ENCODE measurements around the gene OR10A6.

Gene OR10A6

DNA sequence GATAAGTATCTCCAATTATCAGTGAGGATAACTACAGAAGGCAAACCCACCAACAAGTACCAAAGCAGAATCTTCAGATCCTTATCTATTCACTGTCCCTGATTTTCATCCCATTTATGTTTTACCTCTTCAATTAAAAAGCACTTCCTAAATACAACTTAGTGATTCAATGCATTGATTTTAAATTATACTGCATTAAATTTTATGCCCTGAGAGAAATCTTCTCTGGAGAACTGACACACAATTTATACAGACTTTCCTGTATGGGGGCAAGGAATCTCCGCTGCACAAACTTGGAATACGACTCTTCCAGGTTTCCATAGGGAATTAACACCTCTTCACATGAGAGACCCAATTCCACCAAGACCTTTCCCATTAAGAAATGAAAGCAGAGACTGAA lies 10.5 kb upstream of the OR10A6 start, which contains the start of gene OR10A3:
Gene OR10A3, minus strand, starts transcription at position 101 of the 400 bp plus-strand sequence. CDS start 2,188 bp downstream, outside the sequence.
- Mint-ChIP-seq H3K4me1 (no peaks in the 10 kb centered on the region), H3K9me3 (peaks cover 22% of the 10 kb centered on the region), H3K36me3 (ENCODE audit: low read depth) (no peaks in the 10 kb centered on the region), H3K27me3 (peaks cover 6% of the 10 kb centered on the region), H3K4me3 (no peak within 1 kb of the TSS), H3K27ac (no peak within 1 kb of the TSS)
- ATAC-seq (no peak), DNase-seq (no peak)

DNA sequence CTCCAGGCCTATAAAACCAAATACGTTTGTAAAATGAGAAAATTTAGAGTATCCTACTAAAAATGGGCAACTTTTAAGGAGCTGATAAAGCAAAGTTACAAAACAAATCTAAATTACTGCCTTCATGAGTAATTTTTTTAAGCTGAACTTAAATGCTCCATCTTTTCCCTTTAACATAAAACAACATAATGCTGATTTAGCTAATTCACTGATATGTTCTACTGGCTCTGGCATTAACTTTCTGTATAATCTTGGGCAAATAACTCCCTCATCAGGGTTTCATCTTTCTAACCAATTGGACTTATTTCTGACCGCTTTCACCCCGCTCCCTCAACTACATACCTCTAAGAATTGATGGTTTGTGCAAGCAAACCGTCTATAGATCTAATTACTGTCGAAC lies 10.1 kb upstream of the OR10A6 start:
- DNase-seq (no peak), ATAC-seq (no peak)
- H3K27me3 Mint-ChIP-seq: peaks cover 9% of the 10 kb centered on the region
- no peaks in the 10 kb centered on the region for H3K36me3 Mint-ChIP-seq (ENCODE audit: low read depth)
- H3K4me3 Mint-ChIP-seq: no peak overlapping the region
- H3K9me3 Mint-ChIP-seq: peaks cover 22% of the 10 kb centered on the region
- no peaks in the 10 kb centered on the region for H3K4me1 Mint-ChIP-seq
- no peak overlapping the region for H3K27ac Mint-ChIP-seq

DNA sequence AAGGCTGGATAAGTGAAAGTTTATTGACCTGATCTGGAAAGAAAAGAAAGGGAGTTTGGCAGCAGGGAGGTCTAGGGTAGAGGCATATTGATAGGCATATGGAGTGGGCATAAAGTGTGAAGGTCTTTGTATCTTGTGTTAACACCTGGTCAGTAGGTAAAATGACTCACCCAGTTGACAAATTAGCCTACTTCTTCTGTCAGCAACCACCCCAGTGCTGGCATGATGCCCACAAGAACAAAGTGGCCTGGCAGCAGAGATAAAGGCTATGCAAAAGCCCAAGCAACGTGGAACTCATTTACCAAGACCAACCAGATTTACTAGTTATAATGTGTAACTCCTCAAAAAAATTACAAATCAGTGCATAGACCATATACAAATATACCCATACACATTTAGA lies 5.5 kb upstream of the OR10A6 start:
- H3K27ac Mint-ChIP-seq: no peak overlapping the region
- ATAC-seq (no peak), DNase-seq (no peak)
- no peaks in the 10 kb centered on the region for H3K4me1 Mint-ChIP-seq
- H3K4me3 Mint-ChIP-seq: no peak overlapping the region
- peaks cover under 1% of the 10 kb centered on the region for H3K9me3 Mint-ChIP-seq
- H3K36me3 Mint-ChIP-seq (ENCODE audit: low read depth): no peaks in the 10 kb centered on the region
- peaks cover 20% of the 10 kb centered on the region for H3K27me3 Mint-ChIP-seq

DNA sequence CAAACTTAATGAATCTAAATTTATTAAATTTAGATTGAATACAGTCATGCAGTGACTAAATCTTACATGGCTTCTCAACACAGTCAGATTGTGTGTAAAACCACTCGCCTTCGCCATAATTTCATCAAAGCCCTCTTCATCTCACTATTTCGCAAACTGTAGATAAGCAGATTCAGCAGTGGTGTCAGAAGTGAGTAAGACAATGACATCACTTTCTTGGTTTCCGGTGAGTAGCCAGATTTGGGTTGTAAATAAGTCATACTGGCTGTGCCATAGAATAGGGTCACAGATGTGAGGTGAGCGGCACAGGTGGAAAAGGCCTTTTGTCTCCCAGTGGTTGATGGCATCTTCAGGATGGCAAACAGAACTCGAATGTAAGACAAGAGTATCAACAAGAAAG lies 3.4 kb downstream of the OR10A6 start:
- Mint-ChIP-seq H3K4me3 (no peak overlapping the region), H3K9me3 (no peaks in the 10 kb centered on the region), H3K27me3 (peaks cover 36% of the 10 kb centered on the region), H3K4me1 (no peaks in the 10 kb centered on the region), H3K27ac (no peak overlapping the region), H3K36me3 (ENCODE audit: low read depth) (no peaks in the 10 kb centered on the region)
- DNase-seq (no peak), ATAC-seq (no peak)

DNA sequence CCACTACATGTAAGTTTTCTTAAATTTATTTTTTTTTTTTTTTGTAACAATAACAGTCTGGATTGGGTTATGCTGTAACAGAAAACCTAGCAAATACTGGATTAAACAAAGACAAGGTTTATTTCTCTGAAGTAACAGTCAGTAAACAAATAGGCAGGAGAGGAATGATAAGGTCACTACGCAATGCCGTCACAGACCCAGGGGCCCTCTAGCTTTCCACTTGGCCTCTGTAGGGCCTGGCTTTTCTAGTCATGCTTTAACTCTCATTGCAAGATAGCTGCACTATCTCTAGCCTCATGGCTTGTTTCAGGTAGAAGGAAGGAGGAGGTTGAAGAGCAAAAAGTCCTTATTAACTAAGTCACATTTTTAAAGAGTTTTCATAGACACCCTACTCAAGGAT lies 6.5 kb downstream of the OR10A6 start:
- ATAC-seq: no peak
- Mint-ChIP-seq H3K36me3 (ENCODE audit: low read depth) (no peaks in the 10 kb centered on the region), H3K4me1 (no peaks in the 10 kb centered on the region), H3K4me3 (no peak overlapping the region), H3K27ac (no peak overlapping the region), H3K9me3 (no peaks in the 10 kb centered on the region), H3K27me3 (peaks cover 23% of the 10 kb centered on the region)
- DNase-seq: no peak

DNA sequence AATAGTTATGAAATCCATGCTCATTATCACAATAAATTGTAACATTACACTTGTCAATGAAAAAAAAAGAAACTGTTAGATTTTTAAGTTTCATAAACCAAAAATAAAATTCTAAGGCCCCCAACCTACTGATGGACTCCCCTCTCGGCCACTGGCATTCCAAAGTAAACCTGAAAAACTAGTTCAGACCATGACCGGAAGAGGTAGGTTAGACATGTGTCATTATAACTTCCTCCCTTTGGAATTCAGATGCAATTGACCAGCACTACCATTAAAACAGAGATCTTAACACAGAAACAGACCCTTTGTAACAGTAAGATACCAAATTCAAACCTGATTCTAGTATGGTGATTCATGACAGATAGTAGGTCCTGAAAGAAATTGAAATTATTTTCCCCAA lies 12.9 kb downstream of the OR10A6 start:
- Mint-ChIP-seq H3K27me3 (no peaks in the 10 kb centered on the region), H3K27ac (no peak overlapping the region), H3K4me1 (no peaks in the 10 kb centered on the region), H3K9me3 (no peaks in the 10 kb centered on the region), H3K4me3 (no peak overlapping the region), H3K36me3 (ENCODE audit: low read depth) (no peaks in the 10 kb centered on the region)
- DNase-seq (no peak), ATAC-seq (no peak)

DNA sequence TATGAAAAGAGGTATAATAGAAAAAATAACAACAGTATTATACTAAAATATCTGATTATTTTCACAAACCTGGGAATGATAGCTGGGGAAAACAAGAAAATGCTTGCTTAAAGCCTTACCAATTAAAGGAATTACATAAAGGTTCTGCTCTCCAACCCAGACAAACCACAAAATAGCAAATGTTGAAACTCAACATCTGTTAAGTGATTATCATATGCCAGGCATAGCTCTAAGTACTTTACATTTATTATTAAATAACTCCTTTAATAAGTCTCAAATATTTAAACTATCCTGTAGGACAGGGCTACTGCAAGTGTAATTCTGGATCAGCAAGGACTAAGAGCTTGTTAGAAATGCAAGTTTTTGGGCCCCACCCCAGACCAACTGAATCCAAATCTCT lies 20.1 kb downstream of the OR10A6 start:
- H3K9me3 Mint-ChIP-seq: no peaks in the 10 kb centered on the region
- H3K27ac Mint-ChIP-seq: no peak overlapping the region
- no peak overlapping the region for H3K4me3 Mint-ChIP-seq
- no peaks in the 10 kb centered on the region for H3K36me3 Mint-ChIP-seq (ENCODE audit: low read depth)
- DNase-seq (no peak), ATAC-seq (no peak)
- H3K27me3 Mint-ChIP-seq: peaks cover 5% of the 10 kb centered on the region
- H3K4me1 Mint-ChIP-seq: no peaks in the 10 kb centered on the region

DNA sequence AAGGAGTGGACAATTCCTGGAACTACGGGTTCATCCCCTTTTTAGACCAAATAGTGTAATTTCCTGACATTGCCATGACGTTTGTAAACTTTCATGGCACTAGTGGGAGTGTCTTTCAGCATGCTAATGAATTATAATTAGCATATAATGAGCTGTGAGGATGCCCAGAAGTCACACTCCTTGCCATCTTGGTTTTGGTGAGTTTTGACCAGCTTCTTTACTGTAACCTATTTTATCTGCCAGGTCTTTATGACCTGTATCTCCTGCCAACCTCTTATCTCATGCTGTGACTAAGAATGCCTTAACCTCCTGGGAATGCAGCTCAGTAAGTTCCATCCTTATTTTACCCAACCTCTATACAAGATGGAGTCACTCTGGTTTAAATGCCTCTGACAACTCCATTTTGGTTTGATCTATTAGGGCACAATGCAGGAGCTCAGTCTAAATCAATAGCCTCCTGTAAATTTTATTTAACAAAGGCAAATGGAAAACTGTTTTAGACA lies 20.7 kb downstream of the OR10A6 start:
- ATAC-seq (no peak), DNase-seq (no peak)
- H3K36me3 Mint-ChIP-seq (ENCODE audit: low read depth): no peaks in the 10 kb centered on the region
- no peak overlapping the region for H3K27ac Mint-ChIP-seq
- peaks cover 5% of the 10 kb centered on the region for H3K27me3 Mint-ChIP-seq
- H3K9me3 Mint-ChIP-seq: no peaks in the 10 kb centered on the region
- no peak overlapping the region for H3K4me3 Mint-ChIP-seq
- no peaks in the 10 kb centered on the region for H3K4me1 Mint-ChIP-seq

DNA sequence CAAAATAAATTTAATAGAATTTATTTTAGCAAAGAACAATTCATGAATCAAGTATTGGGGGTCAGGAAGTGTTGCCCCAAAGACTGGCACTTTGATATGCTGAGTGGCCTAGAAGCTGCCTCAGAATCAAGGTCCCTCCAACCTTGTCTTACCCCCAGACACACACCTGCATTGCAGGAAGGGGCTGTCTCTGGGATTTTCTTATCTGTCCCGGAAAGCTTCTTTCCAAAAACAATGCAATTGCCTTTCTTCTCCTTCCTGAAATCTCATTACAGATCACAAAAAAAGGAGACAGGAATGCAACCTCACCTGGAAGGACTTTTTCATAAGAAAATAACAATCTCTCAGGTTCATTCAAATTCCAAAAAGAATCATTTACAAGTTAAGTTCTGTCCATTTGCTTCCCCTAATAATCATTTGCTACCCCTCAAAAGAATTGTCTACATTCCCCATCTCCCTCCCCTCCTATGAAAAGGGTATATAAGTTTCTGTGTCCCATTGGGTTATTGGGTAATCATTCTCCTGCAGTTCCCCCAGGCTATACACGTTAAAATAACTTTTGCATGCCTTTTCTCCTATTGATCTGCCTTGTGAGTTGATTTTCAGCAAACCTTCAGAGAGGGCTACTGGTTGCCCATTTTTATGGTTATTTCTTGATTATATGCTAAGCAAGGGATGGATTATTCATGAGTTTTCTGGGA lies 21.3 kb downstream of the OR10A6 start:
- no peaks in the 10 kb centered on the region for H3K9me3 Mint-ChIP-seq
- H3K4me3 Mint-ChIP-seq: no peak overlapping the region
- ATAC-seq: no peak
- H3K27me3 Mint-ChIP-seq: peaks cover 5% of the 10 kb centered on the region
- H3K36me3 Mint-ChIP-seq (ENCODE audit: low read depth): no peaks in the 10 kb centered on the region
- H3K27ac Mint-ChIP-seq: no peak overlapping the region
- H3K4me1 Mint-ChIP-seq: no peaks in the 10 kb centered on the region
- DNase-seq: no peak

DNA sequence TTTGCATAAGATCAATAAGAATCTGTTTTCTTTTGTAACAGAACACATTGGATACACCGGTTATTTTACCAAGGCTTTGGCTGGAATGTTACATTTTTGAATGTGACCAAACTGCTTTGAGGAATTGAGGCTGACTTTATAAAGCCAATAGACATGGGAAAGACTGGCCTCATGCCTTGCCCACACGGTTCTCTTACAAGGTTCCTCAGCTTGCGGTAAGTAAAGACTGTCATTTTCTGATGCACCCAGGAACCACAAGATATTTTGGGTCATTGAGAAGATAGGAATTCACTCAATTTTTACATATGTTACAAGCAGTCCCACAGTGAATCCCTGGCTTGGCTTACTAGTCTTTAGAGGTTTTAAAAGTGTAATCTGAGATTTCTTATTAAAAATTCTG lies 23.9 kb downstream of the OR10A6 start:
- no peaks in the 10 kb centered on the region for H3K9me3 Mint-ChIP-seq
- DNase-seq: no peak
- no peaks in the 10 kb centered on the region for H3K36me3 Mint-ChIP-seq (ENCODE audit: low read depth)
- H3K4me1 Mint-ChIP-seq: no peaks in the 10 kb centered on the region
- peaks cover 5% of the 10 kb centered on the region for H3K27me3 Mint-ChIP-seq
- no peak overlapping the region for H3K4me3 Mint-ChIP-seq
- H3K27ac Mint-ChIP-seq: no peak overlapping the region
- no peak for ATAC-seq

DNA sequence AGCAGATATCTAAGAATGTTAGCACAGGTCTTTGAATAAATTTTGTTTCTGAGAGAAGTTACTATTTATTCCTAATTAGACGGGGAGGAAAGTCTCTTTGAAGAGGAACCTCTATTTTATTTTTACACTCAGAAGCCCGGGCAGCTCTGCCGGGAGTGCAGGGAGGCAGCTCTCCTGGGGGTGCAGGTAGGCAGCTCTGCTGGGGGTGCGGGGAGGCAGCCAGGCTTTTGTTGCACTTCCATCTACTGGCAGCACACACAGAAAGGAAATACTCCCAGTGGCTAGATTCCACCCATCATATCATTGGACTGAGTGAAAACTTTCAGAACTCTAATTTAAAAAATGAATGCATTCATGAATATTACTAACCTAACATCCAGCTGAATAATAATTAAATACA lies 24.6 kb downstream of the OR10A6 start:
- no peak for ATAC-seq
- Mint-ChIP-seq H3K36me3 (ENCODE audit: low read depth) (no peaks in the 10 kb centered on the region), H3K27ac (no peak overlapping the region), H3K4me3 (no peak overlapping the region), H3K9me3 (no peaks in the 10 kb centered on the region), H3K27me3 (peaks cover 5% of the 10 kb centered on the region), H3K4me1 (no peaks in the 10 kb centered on the region)
- no peak for DNase-seq

DNA sequence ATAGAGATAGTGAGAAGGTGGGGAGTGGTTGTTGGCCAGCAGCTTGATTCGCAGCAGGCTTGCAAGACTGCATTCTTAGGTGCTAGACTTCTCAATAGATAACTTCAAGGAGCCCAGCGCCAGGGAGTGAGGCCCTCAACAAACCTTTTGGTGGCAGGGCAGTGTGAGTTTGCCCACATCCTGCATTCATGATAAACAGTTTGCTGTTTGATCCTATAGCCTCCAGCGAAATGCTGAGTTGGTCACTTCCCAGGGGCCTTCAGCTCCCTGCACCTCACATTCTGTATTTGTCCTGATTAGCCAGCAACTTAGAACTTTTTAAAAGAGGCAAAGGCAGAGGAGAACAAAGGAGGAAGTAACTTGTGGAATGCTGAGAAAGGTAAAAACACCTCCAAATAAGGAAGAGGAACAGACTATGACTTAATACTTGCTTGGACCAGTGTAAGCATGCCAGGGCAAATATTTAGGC lies 25.1 kb downstream of the OR10A6 start:
- Mint-ChIP-seq H3K36me3 (ENCODE audit: low read depth) (no peaks in the 10 kb centered on the region), H3K4me1 (no peaks in the 10 kb centered on the region), H3K27ac (no peak overlapping the region), H3K4me3 (no peak overlapping the region), H3K27me3 (peaks cover 5% of the 10 kb centered on the region), H3K9me3 (no peaks in the 10 kb centered on the region)
- ATAC-seq (no peak), DNase-seq (no peak)

DNA sequence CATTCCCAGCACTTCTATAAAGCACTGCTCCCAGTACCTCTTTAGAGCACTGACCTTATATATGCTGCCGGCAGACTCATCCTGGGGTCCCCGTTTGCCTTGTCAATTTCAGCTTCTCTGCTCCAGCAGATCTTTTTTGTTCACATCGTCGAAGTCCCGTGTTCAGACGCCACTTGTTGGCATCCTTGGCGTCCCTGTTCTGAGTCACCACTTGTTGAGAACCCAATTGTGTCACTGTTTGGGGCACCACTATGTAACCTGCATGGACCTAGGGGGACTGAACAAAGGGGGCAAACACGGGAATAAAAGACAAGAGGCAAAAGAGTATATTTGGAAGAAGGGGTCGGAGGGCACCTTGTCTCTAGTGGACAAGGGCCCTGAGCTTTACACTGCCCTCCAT lies 25.5 kb downstream of the OR10A6 start:
- H3K36me3 Mint-ChIP-seq (ENCODE audit: low read depth): no peaks in the 10 kb centered on the region
- no peaks in the 10 kb centered on the region for H3K4me1 Mint-ChIP-seq
- no peaks in the 10 kb centered on the region for H3K9me3 Mint-ChIP-seq
- peaks cover 5% of the 10 kb centered on the region for H3K27me3 Mint-ChIP-seq
- ATAC-seq (no peak), DNase-seq (no peak)
- H3K4me3 Mint-ChIP-seq: no peak overlapping the region
- H3K27ac Mint-ChIP-seq: no peak overlapping the region

DNA sequence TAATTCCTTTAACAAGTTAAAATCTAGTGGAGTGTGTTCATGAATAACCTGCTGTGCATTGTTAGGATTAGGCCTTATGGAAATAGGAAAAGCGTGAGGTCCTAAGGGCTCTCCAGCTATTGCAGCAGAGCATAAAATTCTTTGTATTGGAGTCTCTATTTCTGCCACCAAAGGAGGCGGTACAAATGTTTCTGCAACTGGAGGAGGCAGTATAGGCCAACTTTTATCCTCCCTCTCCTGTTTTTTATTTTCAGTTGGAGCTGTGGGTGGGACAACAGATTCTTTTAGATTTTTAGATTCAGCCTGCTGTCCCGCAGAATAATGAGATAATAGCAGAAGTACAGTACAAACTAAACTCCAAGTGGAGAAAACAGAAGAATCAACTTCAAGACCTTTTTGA lies 26.2 kb downstream of the OR10A6 start:
- no peaks in the 10 kb centered on the region for H3K36me3 Mint-ChIP-seq (ENCODE audit: low read depth)
- ATAC-seq (no peak), DNase-seq (no peak)
- no peak overlapping the region for H3K4me3 Mint-ChIP-seq
- no peaks in the 10 kb centered on the region for H3K4me1 Mint-ChIP-seq
- no peaks in the 10 kb centered on the region for H3K9me3 Mint-ChIP-seq
- no peak overlapping the region for H3K27ac Mint-ChIP-seq
- peaks cover 5% of the 10 kb centered on the region for H3K27me3 Mint-ChIP-seq

DNA sequence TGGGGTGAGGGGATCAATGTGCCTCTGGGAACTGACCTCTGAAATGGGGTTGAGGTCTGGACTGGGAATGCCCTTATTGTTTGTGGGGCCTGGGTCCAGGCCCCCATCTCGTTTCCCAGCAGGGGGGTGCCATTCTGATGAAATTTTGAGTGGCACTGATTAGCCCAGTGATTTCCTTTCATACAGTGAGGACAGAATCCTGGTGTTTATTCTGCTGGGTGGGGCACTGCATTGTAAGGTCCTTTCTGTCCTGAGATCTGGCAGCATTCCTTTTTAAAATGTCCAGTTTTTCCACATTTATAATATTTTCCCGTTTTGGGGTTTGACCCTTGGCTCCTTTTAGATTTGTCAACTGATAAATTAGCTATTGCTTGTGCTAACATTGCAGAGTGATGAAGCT lies 27.1 kb downstream of the OR10A6 start:
- Mint-ChIP-seq H3K4me1 (no peaks in the 10 kb centered on the region), H3K36me3 (ENCODE audit: low read depth) (no peaks in the 10 kb centered on the region), H3K27ac (no peak overlapping the region), H3K9me3 (no peaks in the 10 kb centered on the region), H3K27me3 (peaks cover 7% of the 10 kb centered on the region), H3K4me3 (no peak overlapping the region)
- DNase-seq (no peak), ATAC-seq (no peak)
